ENCODE measurements around the gene CPLANE1.
"Not testable (repeated sequence)": the region's sequence is repeated elsewhere in the genome, so short reads cannot be mapped to it uniquely, and the experiment has no call there.

Gene CPLANE1

GRCh38 chr5:37248421-37248969 is 681 bp downstream of the CPLANE1 start:
- Histone ChIP-seq H3K27me3 (replicated peaks; ENCODE audit: control insufficient read depth, insufficient read depth, low read length, poor library complexity, severe bottlenecking) (no peaks in the 10 kb centered on the region), H3K36me3 (ENCODE audit: control insufficient read depth, insufficient read depth, low read length) (no peaks in the 10 kb centered on the region), H3K4me1 (ENCODE audit: control insufficient read depth, insufficient read depth, low read length, poor library complexity, severe bottlenecking) (no peaks in the 10 kb centered on the region), H3K27ac (ENCODE audit: insufficient read depth, low read length, poor library complexity, severe bottlenecking) (peak overlapping the region; percentile 53), H3K4me3 (ENCODE audit: insufficient read depth, low read depth, low read length, poor library complexity, severe bottlenecking) (peak overlapping the region; percentile 86), H3K9me3 (ENCODE audit: control insufficient read depth, low read length) (no peaks in the 10 kb centered on the region)
- DNase-seq, result no peak

GRCh38 chr5:37247496-37247895 is 1.7 kb downstream of the CPLANE1 start:
- H3K9me3 ChIP-seq (ENCODE audit: control insufficient read depth, low read length), result no peaks in the 10 kb centered on the region
- H3K36me3 ChIP-seq (ENCODE audit: control insufficient read depth, insufficient read depth, low read length), result no peaks in the 10 kb centered on the region
- no peak overlapping the region for H3K27ac ChIP-seq (ENCODE audit: insufficient read depth, low read length, poor library complexity, severe bottlenecking)
- no peak for DNase-seq
- H3K27me3 ChIP-seq (replicated peaks; ENCODE audit: control insufficient read depth, insufficient read depth, low read length, poor library complexity, severe bottlenecking), result no peaks in the 10 kb centered on the region
- H3K4me3 ChIP-seq (ENCODE audit: insufficient read depth, low read depth, low read length, poor library complexity, severe bottlenecking), result no peak overlapping the region
- no peaks in the 10 kb centered on the region for H3K4me1 ChIP-seq (ENCODE audit: control insufficient read depth, insufficient read depth, low read length, poor library complexity, severe bottlenecking)

GRCh38 chr5:37247036-37247435 is 2.1 kb downstream of the CPLANE1 start:
- no peaks in the 10 kb centered on the region for H3K9me3 ChIP-seq (ENCODE audit: control insufficient read depth, low read length)
- DNase-seq, result no peak
- H3K4me1 ChIP-seq (ENCODE audit: control insufficient read depth, insufficient read depth, low read length, poor library complexity, severe bottlenecking), result no peaks in the 10 kb centered on the region
- no peaks in the 10 kb centered on the region for H3K36me3 ChIP-seq (ENCODE audit: control insufficient read depth, insufficient read depth, low read length)
- no peak overlapping the region for H3K27ac ChIP-seq (ENCODE audit: insufficient read depth, low read length, poor library complexity, severe bottlenecking)
- no peaks in the 10 kb centered on the region for H3K27me3 ChIP-seq (replicated peaks; ENCODE audit: control insufficient read depth, insufficient read depth, low read length, poor library complexity, severe bottlenecking)
- H3K4me3 ChIP-seq (ENCODE audit: insufficient read depth, low read depth, low read length, poor library complexity, severe bottlenecking), result no peak overlapping the region

- DNase-seq, result no peak
- Histone ChIP-seq H3K9me3 (ENCODE audit: control insufficient read depth, low read length) (no peaks in the 10 kb centered on the region), H3K36me3 (ENCODE audit: control insufficient read depth, insufficient read depth, low read length) (peaks cover 21% of the 10 kb centered on the region), H3K4me1 (ENCODE audit: control insufficient read depth, insufficient read depth, low read length, poor library complexity, severe bottlenecking) (no peaks in the 10 kb centered on the region), H3K27ac (ENCODE audit: insufficient read depth, low read length, poor library complexity, severe bottlenecking) (no peak overlapping the region), H3K27me3 (replicated peaks; ENCODE audit: control insufficient read depth, insufficient read depth, low read length, poor library complexity, severe bottlenecking) (no peaks in the 10 kb centered on the region), H3K4me3 (ENCODE audit: insufficient read depth, low read depth, low read length, poor library complexity, severe bottlenecking) (no peak overlapping the region)
These were observed 14.9 kb downstream of the CPLANE1 start for GRCh38 chr5:37234288-37234687.

- H3K27ac ChIP-seq (ENCODE audit: insufficient read depth, low read length, poor library complexity, severe bottlenecking), result no peak overlapping the region
- no peaks in the 10 kb centered on the region for H3K27me3 ChIP-seq (replicated peaks; ENCODE audit: control insufficient read depth, insufficient read depth, low read length, poor library complexity, severe bottlenecking)
- no peak overlapping the region for H3K4me3 ChIP-seq (ENCODE audit: insufficient read depth, low read depth, low read length, poor library complexity, severe bottlenecking)
- no peaks in the 10 kb centered on the region for H3K9me3 ChIP-seq (ENCODE audit: control insufficient read depth, low read length)
- DNase-seq, result no peak
- H3K4me1 ChIP-seq (ENCODE audit: control insufficient read depth, insufficient read depth, low read length, poor library complexity, severe bottlenecking), result no peaks in the 10 kb centered on the region
- no peaks in the 10 kb centered on the region for H3K36me3 ChIP-seq (ENCODE audit: control insufficient read depth, insufficient read depth, low read length)
These were observed 22.8 kb downstream of the CPLANE1 start for GRCh38 chr5:37226377-37226776.

- no peaks in the 10 kb centered on the region for H3K4me1 ChIP-seq (ENCODE audit: control insufficient read depth, insufficient read depth, low read length, poor library complexity, severe bottlenecking)
- H3K4me3 ChIP-seq (ENCODE audit: insufficient read depth, low read depth, low read length, poor library complexity, severe bottlenecking), result no peak overlapping the region
- H3K27me3 ChIP-seq (replicated peaks; ENCODE audit: control insufficient read depth, insufficient read depth, low read length, poor library complexity, severe bottlenecking), result no peaks in the 10 kb centered on the region
- H3K27ac ChIP-seq (ENCODE audit: insufficient read depth, low read length, poor library complexity, severe bottlenecking), result no peak overlapping the region
- no peak for DNase-seq
- no peaks in the 10 kb centered on the region for H3K9me3 ChIP-seq (ENCODE audit: control insufficient read depth, low read length)
- no peaks in the 10 kb centered on the region for H3K36me3 ChIP-seq (ENCODE audit: control insufficient read depth, insufficient read depth, low read length)
These were observed 27.0 kb downstream of the CPLANE1 start for GRCh38 chr5:37222181-37222580.

GRCh38 chr5:37220426-37220825 is 28.8 kb downstream of the CPLANE1 start:
- H3K27ac ChIP-seq (ENCODE audit: insufficient read depth, low read length, poor library complexity, severe bottlenecking); H3K36me3 ChIP-seq (ENCODE audit: control insufficient read depth, insufficient read depth, low read length); H3K27me3 ChIP-seq (replicated peaks; ENCODE audit: control insufficient read depth, insufficient read depth, low read length, poor library complexity, severe bottlenecking); H3K4me1 ChIP-seq (ENCODE audit: control insufficient read depth, insufficient read depth, low read length, poor library complexity, severe bottlenecking); H3K4me3 ChIP-seq (ENCODE audit: insufficient read depth, low read depth, low read length, poor library complexity, severe bottlenecking); H3K9me3 ChIP-seq (ENCODE audit: control insufficient read depth, low read length); DNase-seq: not testable (repeated sequence)

GRCh38 chr5:37219384-37219783 is 29.8 kb downstream of the CPLANE1 start:
- H3K27ac ChIP-seq (ENCODE audit: insufficient read depth, low read length, poor library complexity, severe bottlenecking); DNase-seq; H3K4me1 ChIP-seq (ENCODE audit: control insufficient read depth, insufficient read depth, low read length, poor library complexity, severe bottlenecking); H3K4me3 ChIP-seq (ENCODE audit: insufficient read depth, low read depth, low read length, poor library complexity, severe bottlenecking); H3K36me3 ChIP-seq (ENCODE audit: control insufficient read depth, insufficient read depth, low read length); H3K9me3 ChIP-seq (ENCODE audit: control insufficient read depth, low read length); H3K27me3 ChIP-seq (replicated peaks; ENCODE audit: control insufficient read depth, insufficient read depth, low read length, poor library complexity, severe bottlenecking): not testable (repeated sequence)

GRCh38 chr5:37217976-37218375 is 31.2 kb downstream of the CPLANE1 start:
- Histone ChIP-seq H3K27me3 (replicated peaks; ENCODE audit: control insufficient read depth, insufficient read depth, low read length, poor library complexity, severe bottlenecking) (no peaks in the 10 kb centered on the region), H3K36me3 (ENCODE audit: control insufficient read depth, insufficient read depth, low read length) (no peaks in the 10 kb centered on the region), H3K4me3 (ENCODE audit: insufficient read depth, low read depth, low read length, poor library complexity, severe bottlenecking) (no peak overlapping the region), H3K4me1 (ENCODE audit: control insufficient read depth, insufficient read depth, low read length, poor library complexity, severe bottlenecking) (no peaks in the 10 kb centered on the region), H3K27ac (ENCODE audit: insufficient read depth, low read length, poor library complexity, severe bottlenecking) (no peak overlapping the region), H3K9me3 (ENCODE audit: control insufficient read depth, low read length) (no peaks in the 10 kb centered on the region)
- DNase-seq, result no peak

GRCh38 chr5:37214550-37214949 is 34.6 kb downstream of the CPLANE1 start:
- no peak overlapping the region for H3K4me3 ChIP-seq (ENCODE audit: insufficient read depth, low read depth, low read length, poor library complexity, severe bottlenecking)

GRCh38 chr5:37212096-37212495 is 37.1 kb downstream of the CPLANE1 start:
- Histone ChIP-seq H3K9me3 (ENCODE audit: control insufficient read depth, low read length) (no peaks in the 10 kb centered on the region), H3K4me3 (ENCODE audit: insufficient read depth, low read depth, low read length, poor library complexity, severe bottlenecking) (no peak overlapping the region), H3K27me3 (replicated peaks; ENCODE audit: control insufficient read depth, insufficient read depth, low read length, poor library complexity, severe bottlenecking) (no peaks in the 10 kb centered on the region), H3K36me3 (ENCODE audit: control insufficient read depth, insufficient read depth, low read length) (no peaks in the 10 kb centered on the region), H3K4me1 (ENCODE audit: control insufficient read depth, insufficient read depth, low read length, poor library complexity, severe bottlenecking) (no peaks in the 10 kb centered on the region), H3K27ac (ENCODE audit: insufficient read depth, low read length, poor library complexity, severe bottlenecking) (no peak overlapping the region)
- no peak for DNase-seq

More at GRCh38 chr5:37214550-37214949, 34.6 kb downstream of the CPLANE1 start:
- Histone ChIP-seq H3K9me3 (ENCODE audit: control insufficient read depth, low read length) (no peaks in the 10 kb centered on the region), H3K27me3 (replicated peaks; ENCODE audit: control insufficient read depth, insufficient read depth, low read length, poor library complexity, severe bottlenecking) (no peaks in the 10 kb centered on the region), H3K36me3 (ENCODE audit: control insufficient read depth, insufficient read depth, low read length) (no peaks in the 10 kb centered on the region), H3K4me1 (ENCODE audit: control insufficient read depth, insufficient read depth, low read length, poor library complexity, severe bottlenecking) (no peaks in the 10 kb centered on the region), H3K27ac (ENCODE audit: insufficient read depth, low read length, poor library complexity, severe bottlenecking) (no peak overlapping the region)
- no peak for DNase-seq

Data from effector memory CD4-positive, alpha-beta T cell (primary cell).